ENCODE data around the gene DCAF8.

The DCAF8 gene

GRCh38 chr1:160204526-160205241, 57.7 kb downstream of the DCAF8 start:
- peak in 5 of 14 donors; percentile 29 to 69 (median 43) for DNase-seq

GRCh38 chr1:160200786-160201185, 61.6 kb downstream of the DCAF8 start:
- DNase-seq, result no peak

- DNase-seq, result peak in 3 of 14 donors; percentile 8 to 30 (median 21)
These were observed 65.1 kb downstream of the DCAF8 start for GRCh38 chr1:160197231-160197630.

GRCh38 chr1:160196143-160196542, 66.2 kb downstream of the DCAF8 start:
- no peak for DNase-seq

GRCh38 chr1:160194737-160195059, 67.7 kb downstream of the DCAF8 start:
- no peak for DNase-seq

GRCh38 chr1:160193832-160194736, 68.3 kb downstream of the DCAF8 start:
- no peak for DNase-seq

- DNase-seq, result peak in 13 of 14 donors; percentile 37 to 93 (median 79)
These were observed 69.1 kb downstream of the DCAF8 start for GRCh38 chr1:160193091-160193819.

GRCh38 chr1:160192234-160192633, 70.1 kb downstream of the DCAF8 start:
- DNase-seq, result no peak

GRCh38 chr1:160191756-160192155, 70.6 kb downstream of the DCAF8 start:
- DNase-seq, result peak in 1 of 14 donors; percentile 87

- DNase-seq, result peak in 2 of 14 donors; percentile 42 to 47
These were observed 72.4 kb downstream of the DCAF8 start, which contains the start of gene CASQ1 for GRCh38 chr1:160189649-160190625. Gene CASQ1 (plus strand): TSS chr1:160190575. CDS start chr1:160190752, 177 bp downstream.

- no peak for DNase-seq
These were observed 74.0 kb downstream of the DCAF8 start for GRCh38 chr1:160188341-160188740.

GRCh38 chr1:160187407-160187806, 74.9 kb downstream of the DCAF8 start:
- DNase-seq, result no peak

- DNase-seq, result no peak
These were observed 75.6 kb downstream of the DCAF8 start for GRCh38 chr1:160186729-160187128.

GRCh38 chr1:160186246-160186645, 76.1 kb downstream of the DCAF8 start:
- no peak for DNase-seq

GRCh38 chr1:160179336-160179735, 83.0 kb downstream of the DCAF8 start:
- no peak for DNase-seq

- DNase-seq, result no peak
These were observed 83.6 kb downstream of the DCAF8 start for GRCh38 chr1:160178731-160179130.

- DNase-seq, result no peak
These were observed 84.7 kb downstream of the DCAF8 start for GRCh38 chr1:160177667-160178066.

- no peak for DNase-seq
These were observed 85.1 kb downstream of the DCAF8 start for GRCh38 chr1:160177231-160177630.

GRCh38 chr1:160171980-160172379, 90.4 kb downstream of the DCAF8 start:
- no peak for DNase-seq

- DNase-seq, result no peak
These were observed 91.0 kb downstream of the DCAF8 start for GRCh38 chr1:160171354-160171753.

- peak in 1 of 14 donors; percentile 12 for DNase-seq
These were observed 92.6 kb downstream of the DCAF8 start for GRCh38 chr1:160169553-160170399.

Measured in C1 segment of cervical spinal cord (tissue), 14 donors.